ENCODE results near the gene LTA4H.
"Not testable (repeated sequence)": the region's sequence is repeated elsewhere in the genome, so short reads cannot be mapped to it uniquely, and the experiment has no call there.

The LTA4H gene

DNA sequence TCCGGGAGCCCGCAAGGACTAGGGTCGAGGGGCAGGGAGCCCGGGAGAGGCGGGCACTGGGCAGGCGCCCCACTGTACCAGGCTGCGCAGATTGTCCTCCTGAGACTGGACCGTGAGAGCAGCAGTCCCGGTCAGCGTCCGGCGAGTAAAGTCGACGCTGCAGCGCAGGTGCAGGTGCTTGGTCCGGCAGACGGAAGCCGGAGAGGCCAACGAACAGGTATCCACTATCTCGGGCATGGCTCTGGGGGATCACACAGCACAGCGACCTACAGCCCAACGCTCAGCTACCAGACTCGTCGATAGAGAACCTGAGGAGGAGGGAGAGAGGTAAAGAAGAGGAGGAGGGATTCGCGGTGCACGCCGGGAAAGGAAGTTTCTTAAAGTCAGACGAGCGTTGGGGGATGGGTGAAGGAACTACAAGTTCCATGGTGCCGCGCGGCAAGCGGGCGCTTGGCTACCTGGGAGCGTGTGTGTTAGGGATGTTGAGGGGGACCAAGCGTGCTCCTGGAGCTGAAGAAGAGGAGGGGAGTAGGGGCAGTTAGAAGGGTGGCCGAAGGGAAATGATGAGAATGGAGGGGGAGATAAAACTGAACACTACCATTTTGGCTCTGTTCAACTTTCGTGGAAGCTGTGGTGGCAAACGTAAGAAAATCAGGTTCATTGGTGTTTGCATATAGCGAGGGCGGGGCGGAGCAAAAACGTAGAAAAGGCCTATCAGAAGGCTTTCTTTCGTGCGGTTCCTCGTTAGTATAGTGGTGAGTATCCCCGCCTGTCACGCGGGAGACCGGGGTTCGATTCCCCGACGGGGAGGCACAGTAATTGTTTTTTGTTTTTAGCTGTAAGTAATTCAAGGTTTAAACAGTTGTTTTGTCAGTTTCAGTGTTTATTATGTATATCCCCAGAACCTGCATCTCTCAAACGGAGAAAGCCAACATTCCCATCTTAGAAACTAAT, at the start of gene LTA4H:
Gene LTA4H, minus strand, starts transcription at position 305 of the 954 bp plus-strand sequence. Its CDS starts 68 bp downstream, at position 237.
- DNase-seq, result peak; percentile 97

DNA sequence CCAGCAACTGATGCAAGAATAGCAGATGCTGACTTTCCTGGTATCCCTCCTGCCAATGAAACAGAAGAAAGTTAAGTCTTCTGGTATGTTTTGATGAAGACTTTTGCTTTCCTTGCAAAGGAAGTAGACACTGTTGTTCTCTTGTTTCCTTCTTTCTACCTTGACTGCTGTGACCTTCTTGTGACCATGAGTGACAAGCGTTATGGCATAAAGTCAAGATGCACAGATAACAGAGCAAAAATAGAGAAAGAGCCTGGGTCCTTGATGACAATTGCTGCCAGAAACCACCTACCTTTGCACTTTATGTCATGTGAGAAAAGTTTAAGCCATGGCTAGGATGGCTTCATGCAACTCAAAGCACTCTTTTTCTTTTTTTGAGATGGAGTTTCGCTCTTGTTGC, 49.2 kb upstream of the LTA4H start:
- no peak for DNase-seq

DNA sequence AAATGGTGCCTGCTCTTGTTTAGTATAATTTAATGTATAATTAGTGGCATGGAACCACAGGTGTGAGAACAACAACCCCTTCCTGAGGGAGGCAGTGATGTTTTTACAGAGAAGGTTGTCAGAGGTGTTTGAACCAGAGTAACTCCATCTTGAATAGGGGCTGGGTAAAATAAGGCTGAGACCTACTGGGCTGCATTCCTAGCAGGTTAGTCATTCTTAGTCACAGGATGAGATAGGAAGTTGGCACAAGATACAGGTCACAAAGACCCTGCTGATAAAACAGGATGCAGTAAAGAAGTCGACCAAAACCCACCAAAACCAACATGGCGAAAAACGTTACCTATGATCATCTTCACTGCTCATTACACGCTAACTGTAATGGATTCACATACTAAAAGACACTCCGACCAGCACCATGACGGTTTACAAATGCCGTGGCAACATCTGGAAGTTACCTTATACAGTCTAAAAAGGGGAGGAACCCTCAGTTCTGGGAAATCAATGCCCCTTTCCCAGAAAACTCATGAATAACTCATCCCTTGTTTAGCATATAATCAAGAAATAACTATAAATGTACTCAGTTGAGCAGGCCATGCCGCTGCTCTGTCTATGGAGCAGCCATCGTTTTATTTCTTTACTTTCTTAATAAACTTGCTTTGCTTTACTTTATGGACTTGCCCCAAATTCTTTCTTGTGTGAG, 47.8 kb upstream of the LTA4H start:
- DNase-seq, result no peak

DNA sequence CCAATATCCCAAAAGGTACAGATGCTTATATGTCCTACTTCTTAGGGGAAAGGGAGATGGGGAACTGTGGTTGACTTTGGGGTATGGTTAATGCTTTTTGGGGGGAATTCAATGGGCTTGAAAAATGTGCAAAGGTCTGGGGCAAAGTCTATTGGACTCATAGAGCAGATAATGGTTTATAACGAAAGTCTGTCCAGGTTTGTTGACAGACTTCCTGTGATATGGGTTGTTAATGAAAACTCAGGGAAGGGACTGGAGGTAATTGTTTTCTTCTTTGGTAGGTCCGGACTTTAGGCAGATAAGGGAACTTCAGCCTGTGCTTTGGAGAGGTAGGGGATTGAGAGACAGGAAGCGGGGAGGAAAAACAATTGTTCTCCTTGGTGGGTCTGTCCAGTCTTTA, 46.2 kb upstream of the LTA4H start:
- no peak for DNase-seq

DNA sequence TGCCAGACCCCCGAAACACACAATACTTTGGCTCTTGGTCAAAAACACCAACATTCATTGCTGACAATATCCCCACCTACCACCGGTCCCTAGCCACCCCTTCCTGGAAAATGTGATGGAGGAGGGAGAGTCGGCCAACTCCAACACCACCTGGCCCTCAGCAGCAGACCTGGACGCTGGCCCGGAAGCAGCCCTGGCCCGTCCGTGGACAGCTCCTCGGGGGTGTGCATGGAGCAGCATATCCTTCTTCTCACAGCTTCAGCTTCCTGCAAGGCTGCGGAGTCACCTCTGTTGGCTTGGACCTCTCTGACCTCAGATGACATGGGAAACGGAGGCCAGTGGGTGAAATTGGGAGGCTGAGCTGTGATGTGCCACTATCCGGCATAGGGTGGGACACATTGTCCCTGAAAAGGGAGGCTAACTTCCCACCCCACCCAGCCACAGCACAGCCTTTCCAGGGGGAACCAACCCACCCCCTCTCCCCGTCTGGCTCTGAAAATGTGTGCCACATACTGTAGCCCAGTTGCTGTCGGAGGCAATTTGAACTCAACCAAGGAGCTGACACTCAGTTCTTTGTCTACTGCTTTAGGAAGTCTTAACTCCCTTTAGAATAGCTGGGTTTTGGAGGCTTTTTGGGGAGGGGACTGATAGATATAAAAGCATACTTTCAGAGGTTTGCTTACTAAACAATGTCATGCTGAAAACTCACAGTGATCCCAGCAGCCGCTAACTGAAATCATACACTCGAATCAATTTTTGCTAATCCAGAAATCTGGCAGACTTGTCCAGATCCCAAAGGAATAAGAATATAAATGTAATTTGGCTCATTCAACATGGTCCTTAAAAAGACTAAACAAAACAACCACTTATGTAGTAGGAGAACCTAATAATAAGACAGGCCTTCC, 43.1 kb upstream of the LTA4H start:
- no peak for DNase-seq

DNA sequence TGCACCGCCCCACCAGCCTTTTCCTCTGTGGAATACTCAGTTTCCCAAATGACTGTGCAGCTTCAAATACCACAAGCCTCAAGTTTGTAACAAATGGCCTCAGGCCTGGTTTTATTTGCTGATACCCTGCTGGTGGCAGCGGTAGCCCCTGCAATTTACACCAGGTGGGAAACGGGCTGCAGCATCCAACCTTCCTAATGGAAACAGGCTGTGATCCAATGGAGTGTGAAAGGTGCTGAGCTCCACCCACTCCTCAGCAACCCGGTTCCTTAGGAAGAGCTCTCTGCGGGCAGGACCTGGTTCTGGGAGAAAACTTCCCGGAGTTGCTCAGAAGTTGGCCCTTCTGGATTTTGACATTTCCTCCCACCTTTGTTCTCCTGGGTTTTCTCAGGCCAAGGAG, 41.7 kb upstream of the LTA4H start:
- DNase-seq, result no peak

DNA sequence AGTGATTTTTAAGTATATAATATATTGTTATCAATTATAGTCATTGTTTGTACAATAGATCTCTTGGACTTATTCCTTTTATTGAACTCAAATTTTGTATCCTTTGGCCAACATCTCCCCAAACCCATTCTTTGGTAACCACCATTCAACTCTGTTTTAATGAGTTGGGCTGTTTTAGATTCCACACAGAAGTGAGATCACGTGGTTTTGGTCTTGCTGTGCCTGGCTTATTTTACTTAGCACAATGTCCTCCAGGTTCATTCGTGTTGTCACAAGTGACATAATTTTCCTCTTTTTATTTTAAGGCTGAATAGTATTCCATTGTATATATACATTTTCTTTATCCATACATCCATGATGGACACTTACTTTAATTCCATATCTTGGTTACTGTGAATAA, 40.2 kb upstream of the LTA4H start:
- DNase-seq, result no peak

DNA sequence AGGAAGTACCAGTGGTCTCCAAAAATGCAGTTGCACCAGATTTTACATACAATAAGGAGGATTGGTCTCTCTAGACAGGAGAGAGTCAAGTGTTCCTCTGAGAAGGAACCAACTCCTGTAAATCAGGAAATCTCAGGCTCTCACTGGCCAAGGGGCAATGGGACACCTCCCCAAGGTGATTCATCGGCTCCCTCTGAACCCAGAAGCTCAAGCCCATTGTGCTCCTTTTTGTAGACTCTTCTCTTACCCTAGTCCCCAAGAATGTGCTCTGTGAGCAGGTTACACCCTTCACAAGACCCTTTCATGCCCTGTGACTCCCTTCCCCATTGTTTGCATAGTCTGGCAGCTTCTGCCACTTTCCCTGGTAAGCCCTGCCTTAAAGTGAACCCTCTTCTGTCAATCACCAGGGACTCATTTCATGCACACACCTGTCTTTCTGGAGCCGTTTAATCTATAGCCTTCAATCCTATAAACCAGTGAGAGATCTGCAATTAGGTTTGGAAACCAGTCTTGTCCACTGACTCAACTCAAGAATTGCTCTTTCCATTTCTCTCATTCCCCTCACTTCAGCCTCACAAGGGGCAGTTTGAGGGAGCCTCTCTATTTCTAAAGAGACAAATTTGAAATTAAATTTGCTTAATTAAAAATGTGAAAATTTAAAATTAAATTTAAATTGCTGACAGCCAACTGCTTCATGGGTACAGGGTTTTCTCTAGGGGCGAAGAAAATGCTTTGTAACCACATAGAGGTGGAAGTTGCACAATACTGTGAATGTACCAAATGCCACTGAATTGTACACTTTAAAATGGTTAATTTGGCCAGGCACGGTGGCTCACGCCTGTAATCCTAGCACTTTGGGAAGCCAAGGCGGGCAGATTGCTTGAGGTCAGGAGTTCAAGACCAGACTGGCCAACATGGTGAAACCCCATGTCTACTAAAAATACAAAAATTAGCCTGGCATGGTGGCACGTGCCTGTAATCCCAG, 38.3 kb upstream of the LTA4H start:
- DNase-seq, result no peak

DNA sequence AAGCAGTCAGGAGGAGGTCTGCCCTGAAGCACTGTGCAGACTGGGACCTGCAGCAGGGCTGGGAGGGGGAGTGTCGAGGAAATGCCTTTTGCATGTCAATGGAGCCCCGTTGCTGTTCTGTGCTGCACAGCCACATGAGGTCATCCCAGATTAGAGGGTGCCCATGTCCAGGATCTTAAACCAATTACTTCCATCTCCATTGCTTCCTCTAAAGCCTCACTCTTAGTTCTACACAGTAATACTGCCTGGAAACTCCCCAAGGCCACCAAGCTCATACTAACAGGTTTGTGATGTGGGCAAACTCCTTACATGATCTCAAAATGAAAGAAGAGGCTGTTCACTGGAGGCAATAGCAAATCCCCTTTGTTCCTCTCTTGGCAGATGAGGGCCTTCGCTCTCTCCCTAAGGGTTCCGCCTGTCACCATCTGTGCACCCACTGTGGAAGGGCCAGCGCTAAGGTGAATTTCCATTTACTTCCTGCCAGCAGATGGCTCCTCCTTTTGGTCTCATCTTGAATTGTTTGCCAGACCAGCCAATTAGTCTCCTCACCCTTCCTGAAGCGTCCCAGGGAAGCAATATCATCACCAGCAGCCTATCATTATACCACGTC, 35.4 kb upstream of the LTA4H start:
- DNase-seq, result no peak

DNA sequence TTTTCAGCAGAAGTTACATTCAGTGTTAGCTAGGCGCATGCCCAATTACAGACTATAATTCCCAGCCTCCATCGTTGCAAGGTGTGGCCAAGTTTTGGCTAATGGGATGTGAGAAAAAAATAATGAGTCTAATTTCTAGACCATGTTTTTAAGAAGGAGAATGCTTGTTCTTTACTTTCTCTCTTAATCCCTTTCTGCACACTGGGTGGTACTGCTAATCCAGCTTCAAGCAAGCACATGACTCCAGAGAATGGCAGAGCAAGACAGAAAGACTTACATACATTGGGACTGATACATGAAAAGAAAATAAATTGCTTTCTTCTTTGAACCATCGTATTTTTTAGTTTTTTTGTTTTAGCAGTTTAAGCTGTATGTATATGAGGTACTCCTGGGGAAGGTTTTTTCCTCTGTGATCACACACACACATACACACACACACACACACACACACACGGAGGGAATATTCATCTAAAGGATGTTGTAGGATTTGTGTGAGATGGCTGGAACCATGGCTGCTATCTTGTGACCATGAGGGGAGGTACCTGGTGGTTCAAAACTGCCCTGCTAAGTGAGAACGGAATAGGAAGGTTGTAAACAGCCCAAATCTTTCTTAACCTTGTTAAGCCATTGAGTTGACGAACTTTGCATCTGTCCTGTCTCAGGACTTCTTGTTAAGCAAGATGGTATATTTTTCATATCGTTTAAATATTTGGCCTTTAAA, 34.3 kb upstream of the LTA4H start:
- DNase-seq, result no peak

DNA sequence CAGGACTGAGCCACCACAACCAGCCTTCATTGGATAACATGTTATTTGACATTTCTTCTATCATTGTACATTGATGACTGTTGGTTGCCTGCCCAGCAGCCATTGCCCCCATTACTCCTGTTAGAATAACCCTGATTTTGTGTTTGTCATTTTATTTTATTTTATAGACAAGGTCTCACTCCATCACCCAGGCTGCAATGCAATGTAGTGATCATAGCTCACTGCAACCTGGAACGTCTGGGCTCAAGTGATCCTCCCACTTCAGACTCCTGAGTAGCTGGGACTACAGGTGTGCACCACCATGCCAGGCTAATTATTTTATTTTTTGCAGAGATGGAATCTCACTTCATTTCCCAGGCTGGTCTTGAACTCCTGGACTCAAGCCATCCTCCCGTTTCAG, 33.2 kb upstream of the LTA4H start:
- DNase-seq, result no peak

DNA sequence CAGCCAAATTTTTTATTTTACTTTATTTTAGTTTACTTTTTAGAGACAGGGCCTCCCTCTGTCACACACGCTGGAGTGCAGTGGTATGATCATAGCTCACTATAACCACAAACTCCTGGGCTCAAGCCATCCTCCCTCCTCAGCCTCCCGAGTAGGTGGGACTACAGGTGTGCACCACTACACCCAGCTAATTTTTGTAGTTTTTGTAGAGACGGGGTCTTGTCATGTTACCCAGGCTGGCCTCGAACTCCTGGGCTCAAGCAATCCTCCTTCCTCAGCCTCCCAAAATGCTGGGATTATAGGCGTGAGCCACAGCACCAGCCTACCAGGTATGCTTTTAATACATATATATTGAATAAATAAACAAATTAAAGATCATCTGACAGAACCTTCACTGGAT, 32.7 kb upstream of the LTA4H start:
- DNase-seq, result no peak

DNA sequence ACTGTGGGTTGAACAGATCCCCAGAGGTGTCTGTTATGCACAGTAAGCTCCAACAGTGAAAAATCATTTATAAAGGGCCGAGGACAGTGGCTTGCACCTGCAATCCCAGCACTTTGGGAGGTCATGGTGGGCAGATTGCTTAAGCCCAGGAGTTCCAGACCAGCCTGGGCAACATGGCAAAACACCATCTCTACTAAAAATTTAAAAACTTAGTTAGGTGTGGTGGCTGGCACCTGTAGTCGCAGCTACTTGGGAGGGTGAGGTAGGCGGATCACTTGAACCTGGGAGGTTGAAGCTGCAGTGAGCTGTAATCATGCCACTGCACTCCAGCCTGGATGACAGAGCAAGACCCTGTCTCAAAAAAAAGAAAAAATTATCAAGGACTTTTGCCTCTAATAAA, 30.4 kb upstream of the LTA4H start:
- not testable (repeated sequence) for DNase-seq

DNA sequence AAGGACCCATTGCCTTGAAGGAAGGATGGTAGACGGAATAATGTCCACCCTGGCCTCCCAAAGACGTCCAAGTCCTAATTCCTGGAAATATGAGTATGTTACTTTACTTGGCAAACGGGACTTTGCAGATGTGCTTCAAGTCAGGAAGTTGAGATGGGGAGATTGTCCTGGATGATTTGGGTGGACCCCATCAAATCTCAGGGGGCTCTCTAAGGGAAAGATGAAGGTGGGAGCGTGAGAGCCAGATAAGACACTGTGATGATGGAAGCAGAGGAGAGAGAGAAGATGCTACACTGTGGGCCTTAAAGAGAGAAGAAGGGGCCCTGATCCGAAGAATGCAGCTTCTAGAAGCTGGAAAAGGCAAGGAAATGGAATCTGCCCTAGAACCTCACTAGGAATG, 29.6 kb upstream of the LTA4H start:
- no peak for DNase-seq

DNA sequence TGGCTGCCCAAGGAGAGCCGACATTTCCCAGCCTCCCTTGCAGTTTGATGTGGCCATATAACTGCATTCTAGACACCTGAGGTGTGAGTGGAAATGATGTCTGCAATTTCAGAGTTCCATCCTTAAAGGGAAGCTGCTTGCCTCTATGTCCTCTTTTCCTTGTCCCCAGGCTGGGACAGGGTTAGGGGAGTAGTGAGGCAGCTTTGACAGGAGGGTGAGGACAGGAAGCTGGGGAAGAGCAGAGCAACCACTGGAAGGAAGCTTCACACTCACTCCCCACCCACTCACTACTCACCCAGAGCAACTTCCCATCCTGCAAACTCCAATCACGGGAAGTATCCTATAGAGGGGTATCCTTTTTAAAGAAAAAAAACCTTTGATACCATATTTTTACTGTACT, 28.9 kb upstream of the LTA4H start:
- DNase-seq, result no peak

DNA sequence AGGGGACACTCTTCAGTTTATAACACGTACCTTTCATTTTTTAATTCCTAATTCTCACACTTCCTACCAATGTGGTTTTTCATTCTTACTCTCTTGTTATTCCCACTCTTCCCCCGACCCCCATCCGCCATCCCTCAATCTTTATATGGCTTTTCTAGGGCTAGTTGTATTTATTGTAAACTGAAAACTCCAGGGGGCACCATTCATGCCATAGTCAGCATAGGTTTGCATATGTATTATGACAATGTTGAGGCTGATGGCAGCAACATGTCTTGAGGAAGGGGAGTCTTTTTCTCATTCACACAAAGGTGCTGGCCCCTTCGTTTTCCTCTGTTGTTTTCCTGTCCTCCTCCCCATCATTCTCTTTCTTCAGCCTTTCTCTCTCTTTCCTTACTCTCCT, 27.7 kb upstream of the LTA4H start:
- no peak for DNase-seq

DNA sequence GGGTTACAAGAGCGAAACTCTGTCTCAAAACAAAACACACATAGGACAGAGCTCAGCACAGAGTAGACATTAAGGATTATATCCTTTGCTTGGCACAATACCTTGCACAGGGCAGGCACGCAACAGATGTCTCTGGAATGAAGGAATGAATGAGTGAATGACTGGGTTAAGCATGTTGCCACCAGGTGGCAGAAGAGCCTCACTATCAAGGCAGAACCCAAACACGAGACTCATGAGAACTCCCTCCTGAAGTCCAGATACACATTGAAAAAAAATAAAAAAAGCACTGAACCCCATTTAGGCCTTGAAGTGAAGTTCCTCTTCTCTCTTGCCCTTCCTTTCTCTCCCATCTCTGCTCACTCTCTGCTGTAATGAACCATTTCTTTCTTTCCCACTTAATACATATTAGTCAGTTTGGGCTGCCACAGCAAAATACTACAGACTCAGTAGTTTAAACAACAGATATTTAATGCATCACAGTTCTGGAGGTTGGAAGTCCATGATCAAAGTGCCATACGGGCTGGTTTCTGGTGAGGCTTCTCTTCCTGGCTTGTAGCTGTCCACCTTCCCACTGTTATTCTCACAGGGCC, 26.6 kb upstream of the LTA4H start:
- peak; percentile 82 for DNase-seq

DNA sequence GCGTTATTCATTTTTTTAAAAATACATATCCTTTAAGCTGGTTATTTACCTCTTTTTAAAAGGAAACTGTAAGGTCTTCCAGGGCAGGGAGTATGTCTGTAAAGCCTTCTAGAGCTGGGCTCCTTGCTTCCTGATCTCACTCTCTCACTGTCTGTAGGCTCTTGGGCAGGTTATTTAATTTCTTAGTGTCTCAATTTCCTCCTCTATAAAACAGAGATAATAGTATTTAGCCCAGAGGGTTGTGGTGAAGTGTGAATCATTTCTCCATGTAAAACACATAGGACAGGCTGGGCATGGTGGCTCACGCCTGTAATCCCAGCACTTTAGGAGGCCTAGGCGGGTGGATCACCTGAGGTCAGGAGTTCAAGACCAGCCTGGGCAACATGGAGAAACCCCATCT, 25.9 kb upstream of the LTA4H start:
- no peak for DNase-seq

DNA sequence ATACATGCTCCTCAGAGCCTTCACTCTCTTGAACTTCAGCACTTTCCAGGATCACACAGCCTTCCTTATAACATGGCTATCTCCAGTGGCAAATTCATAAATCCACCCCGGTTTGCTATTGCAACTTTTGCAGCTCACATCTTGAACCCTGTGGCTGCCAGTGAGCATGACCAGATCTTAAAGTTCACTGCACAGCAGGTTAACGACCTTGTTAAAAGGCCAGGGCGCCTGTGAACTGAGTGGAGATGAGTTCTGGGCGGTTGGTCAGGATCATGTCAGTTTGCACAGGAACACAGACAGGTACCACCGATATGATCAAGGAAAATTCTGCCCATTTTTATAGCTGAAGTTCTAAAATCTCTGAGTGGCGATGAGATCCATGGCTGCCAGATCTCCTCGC, 24.7 kb upstream of the LTA4H start:
- no peak for DNase-seq

DNA sequence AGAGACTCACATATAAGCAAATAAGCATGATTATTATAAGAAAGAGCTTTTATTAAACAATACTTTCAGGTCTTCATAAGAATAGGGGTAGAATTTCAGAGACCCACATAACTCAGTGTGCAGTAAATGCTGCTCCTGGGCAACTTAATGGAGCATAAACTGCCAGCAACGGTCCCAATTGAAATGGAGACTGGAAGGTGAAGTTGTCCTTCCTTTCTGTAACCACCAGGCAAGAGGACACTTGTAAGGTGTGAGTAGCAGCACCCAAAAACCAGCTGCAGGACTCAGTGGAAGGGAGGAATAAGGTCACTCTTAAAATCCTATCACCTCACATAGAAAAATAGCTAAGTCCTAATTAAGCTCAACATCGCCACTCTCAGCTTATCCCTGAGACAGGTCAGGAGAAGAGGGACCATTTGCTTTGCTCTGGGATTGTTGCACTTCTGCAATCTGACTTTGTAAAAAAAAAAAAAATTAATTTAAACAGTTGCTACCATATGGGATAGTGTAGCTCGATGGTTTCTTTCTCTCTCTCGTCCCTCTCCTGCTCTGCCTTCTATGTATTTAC, 22.7 kb upstream of the LTA4H start:
- DNase-seq, result no peak

Measured in CD4-positive, alpha-beta T cell treated with Interleukin-15 for 1 hour (primary cell).